Karpas-422 (cell line): ENCODE data around the gene OSBPL2. TPM values are rescaled to one million over a fixed set of nuclear protein-coding genes. Genes with fewer than 3 reads are reported as not detected.

Source experiments
- DNase-seq: peaks from one replicate; pipeline ENCODE4 v3.0.0-alpha.2; 2015
- H2AFZ ChIP-seq: fragments of 200-600 bp; sonication (generic); 2 replicates; pipeline ENCODE4 v1.6.1; 2014; ENCODE audit warnings: antibody characterized with exemption, low read length, mixed read lengths
- H3K27ac ChIP-seq: fragments of 200-600 bp; sonication (generic); 2 replicates; pipeline ENCODE4 v1.5.1; 2014; ENCODE audit warnings: mild to moderate bottlenecking, low read length, moderate library complexity
- H3K27me3 ChIP-seq: fragments of 200-600 bp; sonication (generic); 2 replicates; pipeline ENCODE4 v1.6.1; 2014; ENCODE audit warnings: low read length, mixed read lengths
- H3K36me3 ChIP-seq: fragments of 200-600 bp; sonication (generic); 2 replicates; pipeline ENCODE4 v1.6.1; 2014; ENCODE audit warnings: low read length, mixed read lengths; ENCODE audit not compliant: insufficient read depth
- H3K4me1 ChIP-seq: fragments of 200-600 bp; sonication (generic); 2 replicates; pipeline ENCODE4 v1.6.1; 2014; ENCODE audit warnings: mild to moderate bottlenecking, low read length, mixed read lengths
- H3K4me2 ChIP-seq: fragments of 200-600 bp; sonication (generic); 2 replicates; pipeline ENCODE4 v1.6.1; 2014; ENCODE audit warnings: low read length, low read depth, mild to moderate bottlenecking; ENCODE audit not compliant: poor library complexity, severe bottlenecking
- H3K4me3 ChIP-seq: fragments of 200-600 bp; sonication (generic); 2 replicates; pipeline ENCODE4 v1.5.1; 2014; ENCODE audit warnings: mild to moderate bottlenecking, antibody characterized with exemption, low read length, mixed read lengths
- H3K79me2 ChIP-seq: fragments of 200-600 bp; sonication (generic); 2 replicates; pipeline ENCODE4 v1.6.1; 2014; ENCODE audit warnings: mild to moderate bottlenecking, low read length, mixed read lengths
- H3K9ac ChIP-seq: fragments of 200-600 bp; sonication (generic); 2 replicates; pipeline ENCODE4 v1.6.0; 2014; ENCODE audit warnings: low read length
- H3K9me2 ChIP-seq: fragments of 200-600 bp; sonication (generic), shearing (Covaris generic); replicated peaks from 2 replicates; pipeline ENCODE4 v1.6.0; 2014; ENCODE audit warnings: mild to moderate bottlenecking, low read length, moderate library complexity; ENCODE audit not compliant: insufficient read depth
- H3K9me3 ChIP-seq: fragments of 300-700, 200-600 bp; sonication (generic); 2 replicates; pipeline ENCODE4 v1.6.1; 2014; ENCODE audit warnings: low read length, mixed read lengths
- H4K20me1 ChIP-seq: fragments of 200-600 bp; sonication (generic); 2 replicates; pipeline ENCODE4 v1.6.1; 2014; ENCODE audit warnings: mild to moderate bottlenecking, antibody characterized with exemption, low read length, low read depth; ENCODE audit not compliant: insufficient read depth
- total RNA-seq: library from RNA; depleted of rRNA; stranded (reverse); fragments of >200 nt; shearing (Covaris generic); gene quantifications from 2 replicates; pipeline ENCODE4 v1.2.3, GENCODE V29; 2014; ENCODE audit warnings: low replicate concordance

Gene OSBPL2
- total RNA-seq, 1 experiment from 2014 or later, result 22.6 TPM

DNA sequence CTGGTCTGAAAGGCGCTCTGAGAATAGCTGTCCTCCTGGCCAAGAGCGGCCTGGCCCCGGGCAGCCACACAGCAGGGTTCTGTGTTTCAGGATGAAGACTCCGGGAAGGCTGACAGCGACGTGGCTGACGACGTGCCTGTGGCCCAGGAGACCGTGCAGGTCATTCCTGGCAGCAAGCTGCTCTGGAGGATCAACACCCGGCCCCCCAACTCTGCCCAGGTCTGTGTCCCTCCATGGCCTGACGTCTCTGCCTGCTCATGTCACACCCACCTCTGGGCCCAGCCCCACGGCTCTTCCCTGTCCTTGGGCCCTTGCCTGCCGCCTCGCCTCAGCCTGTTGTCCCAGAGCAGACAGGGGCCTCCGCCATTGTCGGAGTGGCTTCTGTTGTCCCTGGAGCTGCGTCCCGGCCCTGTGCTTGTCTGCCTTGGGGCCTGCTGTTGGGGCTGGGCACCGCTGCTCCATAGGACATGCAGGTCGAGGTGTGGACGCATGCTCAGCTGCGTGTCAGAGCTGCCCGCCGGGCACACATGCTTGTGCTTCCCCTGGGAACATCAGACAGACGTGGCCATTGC is 48.3 kb downstream of the OSBPL2 start:
- H3K9me3 ChIP-seq, result no peaks in the 10 kb centered on the region
- H3K9me2 ChIP-seq, result no peaks in the 10 kb centered on the region
- H3K4me2 ChIP-seq, result no peak overlapping the region
- no peak for DNase-seq
- H3K27ac ChIP-seq, result no peak overlapping the region
- no peak overlapping the region for H3K9ac ChIP-seq
- no peak overlapping the region for H3K4me3 ChIP-seq
- H3K36me3 ChIP-seq, result no peaks in the 10 kb centered on the region
- no peaks in the 10 kb centered on the region for H4K20me1 ChIP-seq
- no peaks in the 10 kb centered on the region for H3K4me1 ChIP-seq
- no peaks in the 10 kb centered on the region for H3K79me2 ChIP-seq
- no peaks in the 10 kb centered on the region for H3K27me3 ChIP-seq
- no peak overlapping the region for H2AFZ ChIP-seq

DNA sequence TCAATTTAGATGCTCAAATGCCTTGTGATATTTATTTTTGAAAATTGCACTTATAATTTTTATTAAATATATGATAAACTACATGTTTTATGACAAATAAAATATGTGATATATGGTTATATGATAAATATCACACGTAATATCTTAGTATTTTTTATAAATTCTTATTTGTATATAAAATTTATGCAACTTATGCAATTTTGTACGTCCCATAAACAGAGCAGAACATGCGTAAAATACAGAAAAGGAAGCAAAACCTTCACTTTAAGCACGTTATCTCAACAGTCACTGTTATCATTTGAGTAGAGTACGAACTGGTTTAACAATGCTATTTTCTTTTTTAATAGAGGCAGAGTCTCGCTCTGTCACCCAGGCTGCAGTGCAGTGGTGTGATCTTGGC is 48.8 kb downstream of the OSBPL2 start:
- no peaks in the 10 kb centered on the region for H3K27me3 ChIP-seq
- no peak overlapping the region for H3K9ac ChIP-seq
- H2AFZ ChIP-seq, result no peak overlapping the region
- no peak overlapping the region for H3K4me3 ChIP-seq
- DNase-seq, result no peak
- H4K20me1 ChIP-seq, result no peaks in the 10 kb centered on the region
- no peak overlapping the region for H3K27ac ChIP-seq
- H3K79me2 ChIP-seq, result no peaks in the 10 kb centered on the region
- H3K4me1 ChIP-seq, result no peaks in the 10 kb centered on the region
- no peaks in the 10 kb centered on the region for H3K9me2 ChIP-seq
- no peaks in the 10 kb centered on the region for H3K9me3 ChIP-seq
- H3K4me2 ChIP-seq, result no peak overlapping the region
- H3K36me3 ChIP-seq, result no peaks in the 10 kb centered on the region

DNA sequence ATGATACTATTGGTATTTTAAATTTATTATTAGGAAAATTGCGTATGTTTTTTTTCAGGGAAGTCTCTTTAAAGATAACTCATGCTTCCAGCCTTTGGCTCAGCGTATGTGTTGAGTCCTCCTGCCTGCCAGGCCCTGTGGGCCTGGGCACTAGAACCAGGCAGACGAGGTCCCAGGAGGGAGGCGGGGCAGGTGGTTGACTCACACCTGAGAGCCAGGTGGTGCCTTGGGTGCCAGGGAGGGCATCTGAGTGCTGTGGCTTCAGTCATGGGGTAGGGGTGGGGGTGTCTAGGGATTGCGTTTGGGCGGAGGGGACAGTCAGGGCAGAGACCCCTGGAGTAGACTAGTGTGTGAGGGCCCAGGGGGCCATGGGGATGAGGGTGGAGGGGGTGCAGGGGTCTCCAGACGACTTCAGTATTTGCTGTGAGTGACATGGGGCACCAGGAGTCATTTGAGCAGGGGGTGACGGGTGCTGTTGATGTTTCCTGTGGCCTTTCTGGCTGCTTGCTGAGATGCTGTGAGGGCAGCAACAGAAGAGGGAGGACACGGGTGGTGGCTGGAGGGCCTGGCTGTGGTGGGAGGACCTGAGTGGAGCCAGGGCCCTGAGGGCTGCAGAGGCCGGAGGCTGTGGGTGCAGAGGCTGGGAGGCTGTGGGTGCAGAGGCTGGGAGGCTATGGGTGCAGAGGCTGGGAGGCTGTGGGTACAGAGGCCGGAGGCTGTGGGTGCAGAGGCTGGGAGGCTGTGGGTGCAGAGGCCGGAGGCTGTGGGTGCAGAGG is 49.6 kb downstream of the OSBPL2 start:
- Histone ChIP-seq H3K27ac (no peak overlapping the region), H3K9me3 (no peaks in the 10 kb centered on the region), H3K27me3 (no peaks in the 10 kb centered on the region), H3K4me1 (no peaks in the 10 kb centered on the region), H3K4me2 (no peak overlapping the region), H3K9ac (no peak overlapping the region), H3K9me2 (no peaks in the 10 kb centered on the region), H3K79me2 (no peaks in the 10 kb centered on the region), H2AFZ (no peak overlapping the region), H3K4me3 (no peak overlapping the region), H4K20me1 (no peaks in the 10 kb centered on the region), H3K36me3 (no peaks in the 10 kb centered on the region)
- DNase-seq, result no peak

DNA sequence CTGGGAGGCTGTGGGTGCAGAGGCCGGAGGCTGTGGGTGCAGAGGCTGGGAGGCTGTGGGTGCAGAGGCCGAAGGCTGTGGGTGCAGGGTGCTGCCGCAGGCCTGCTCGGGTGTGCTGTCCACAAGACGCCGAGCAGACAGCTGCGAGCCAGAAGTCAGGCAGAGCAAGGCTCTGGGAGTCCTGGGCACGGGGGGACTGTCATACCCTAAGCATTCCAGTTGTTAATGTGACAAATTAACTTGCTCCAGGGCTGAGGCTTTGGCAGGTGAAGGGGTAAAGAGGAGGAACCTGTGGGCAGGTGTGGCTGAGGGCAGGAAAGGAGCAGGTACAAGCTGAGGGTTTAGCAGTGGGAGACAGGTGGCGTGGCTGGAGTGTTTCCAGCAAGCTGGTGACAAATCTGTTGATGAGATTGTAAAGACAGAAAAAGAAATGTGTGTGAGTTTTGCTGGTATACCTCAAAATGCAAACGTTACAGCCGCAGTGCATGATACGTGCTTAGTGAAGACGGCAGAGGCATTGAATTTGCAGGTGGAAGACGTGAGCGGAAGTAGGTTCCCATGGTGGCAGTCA is 50.3 kb downstream of the OSBPL2 start:
- H3K9me2 ChIP-seq, result no peaks in the 10 kb centered on the region
- no peak overlapping the region for H3K4me3 ChIP-seq
- no peaks in the 10 kb centered on the region for H3K79me2 ChIP-seq
- H3K4me2 ChIP-seq, result no peak overlapping the region
- no peaks in the 10 kb centered on the region for H4K20me1 ChIP-seq
- H3K27ac ChIP-seq, result no peak overlapping the region
- H3K9ac ChIP-seq, result no peak overlapping the region
- H3K9me3 ChIP-seq, result no peaks in the 10 kb centered on the region
- no peaks in the 10 kb centered on the region for H3K4me1 ChIP-seq
- H3K36me3 ChIP-seq, result no peaks in the 10 kb centered on the region
- no peaks in the 10 kb centered on the region for H3K27me3 ChIP-seq
- DNase-seq, result no peak
- H2AFZ ChIP-seq, result no peak overlapping the region

DNA sequence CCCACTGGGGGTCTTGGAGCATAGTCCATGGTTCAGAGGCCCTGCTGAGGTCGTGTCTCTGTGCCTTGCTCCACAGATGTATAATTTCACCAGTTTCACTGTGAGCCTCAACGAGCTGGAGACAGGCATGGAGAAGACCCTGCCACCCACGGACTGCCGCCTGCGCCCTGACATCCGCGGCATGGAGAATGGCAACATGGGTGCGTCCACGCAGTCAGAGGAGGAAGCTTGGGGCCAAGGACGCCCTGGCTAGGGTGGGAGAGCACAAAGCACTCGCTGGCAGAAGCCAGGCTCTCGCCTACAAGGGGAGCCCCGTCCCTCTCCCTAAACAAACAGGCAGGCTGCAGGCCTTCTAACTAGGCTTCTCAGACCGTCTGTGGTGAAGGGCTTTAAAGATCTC is 50.8 kb downstream of the OSBPL2 start:
- no peak overlapping the region for H2AFZ ChIP-seq
- no peaks in the 10 kb centered on the region for H3K9me3 ChIP-seq
- H3K4me1 ChIP-seq, result no peaks in the 10 kb centered on the region
- no peaks in the 10 kb centered on the region for H3K79me2 ChIP-seq
- H3K27ac ChIP-seq, result no peak overlapping the region
- H4K20me1 ChIP-seq, result no peaks in the 10 kb centered on the region
- H3K27me3 ChIP-seq, result no peaks in the 10 kb centered on the region
- H3K4me3 ChIP-seq, result no peak overlapping the region
- no peak for DNase-seq
- no peaks in the 10 kb centered on the region for H3K36me3 ChIP-seq
- no peak overlapping the region for H3K9ac ChIP-seq
- no peak overlapping the region for H3K4me2 ChIP-seq
- no peaks in the 10 kb centered on the region for H3K9me2 ChIP-seq

DNA sequence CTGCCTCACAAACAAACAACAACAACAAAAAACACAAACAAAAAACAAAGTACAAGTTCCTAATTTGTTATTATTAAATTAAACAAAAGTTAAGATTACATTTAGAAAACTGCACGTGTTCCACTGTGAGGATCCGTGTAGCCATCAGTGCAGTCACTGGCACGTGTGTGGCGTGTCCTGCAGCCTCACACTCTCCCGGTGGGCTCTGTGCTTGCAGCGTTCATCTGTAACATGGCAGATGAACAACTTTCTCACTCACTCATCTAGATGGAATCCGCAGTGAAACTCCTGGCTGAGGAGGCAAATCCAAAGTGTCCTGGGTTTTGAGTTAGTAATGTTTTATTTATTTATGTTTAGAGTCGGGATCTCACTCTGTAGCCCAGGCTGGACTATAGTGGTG is 51.6 kb downstream of the OSBPL2 start:
- no peaks in the 10 kb centered on the region for H3K79me2 ChIP-seq
- no peak for DNase-seq
- no peaks in the 10 kb centered on the region for H3K9me2 ChIP-seq
- H3K4me2 ChIP-seq, result no peak overlapping the region
- H2AFZ ChIP-seq, result no peak overlapping the region
- H3K27ac ChIP-seq, result no peak overlapping the region
- no peaks in the 10 kb centered on the region for H3K4me1 ChIP-seq
- H3K9ac ChIP-seq, result no peak overlapping the region
- H3K9me3 ChIP-seq, result no peaks in the 10 kb centered on the region
- H3K27me3 ChIP-seq, result no peaks in the 10 kb centered on the region
- no peaks in the 10 kb centered on the region for H3K36me3 ChIP-seq
- H4K20me1 ChIP-seq, result no peaks in the 10 kb centered on the region
- no peak overlapping the region for H3K4me3 ChIP-seq

DNA sequence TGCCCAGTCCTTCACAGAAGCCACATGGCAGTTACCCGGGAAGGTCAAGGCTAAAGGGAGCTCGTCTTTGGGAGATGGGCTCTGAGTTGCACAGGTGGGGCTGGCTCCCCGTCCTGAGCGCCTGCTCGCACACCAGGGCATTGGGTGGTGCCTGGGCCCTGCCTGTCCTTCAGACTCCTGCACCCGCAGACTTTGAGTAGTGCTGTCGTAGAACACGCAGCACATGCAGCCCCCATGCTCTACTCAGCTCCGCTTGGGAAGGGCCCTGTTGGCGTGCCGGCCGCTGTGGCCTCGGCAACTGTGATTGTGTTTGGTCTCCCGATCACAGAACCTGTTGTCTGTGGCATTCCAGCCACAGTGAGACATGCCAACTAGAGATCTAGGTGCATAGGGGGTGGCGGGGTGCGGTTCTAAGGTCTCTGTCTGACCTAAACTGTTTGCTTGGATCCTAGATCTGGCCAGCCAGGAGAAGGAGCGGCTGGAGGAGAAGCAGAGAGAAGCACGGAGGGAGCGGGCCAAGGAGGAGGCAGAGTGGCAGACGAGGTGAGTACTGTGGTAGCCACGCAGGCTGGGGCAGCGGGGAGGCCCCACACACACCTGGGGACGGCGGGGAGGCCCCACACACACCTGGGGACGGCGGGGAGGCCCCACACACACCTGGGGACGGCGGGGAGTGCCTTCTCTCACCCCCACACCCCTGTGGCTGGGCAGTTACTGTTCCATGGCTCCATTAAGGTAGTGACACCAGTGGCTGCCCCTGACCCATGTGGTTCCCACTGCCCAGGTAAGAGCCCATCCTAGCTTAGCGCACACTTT is 53.1 kb downstream of the OSBPL2 start:
- Histone ChIP-seq H3K9me2 (no peaks in the 10 kb centered on the region), H3K4me2 (no peak overlapping the region), H3K4me1 (peaks cover 10% of the 10 kb centered on the region), H3K79me2 (no peaks in the 10 kb centered on the region), H2AFZ (no peak overlapping the region), H4K20me1 (no peaks in the 10 kb centered on the region), H3K4me3 (no peak overlapping the region), H3K9me3 (no peaks in the 10 kb centered on the region), H3K27ac (no peak overlapping the region), H3K9ac (no peak overlapping the region), H3K36me3 (no peaks in the 10 kb centered on the region), H3K27me3 (no peaks in the 10 kb centered on the region)
- no peak for DNase-seq

DNA sequence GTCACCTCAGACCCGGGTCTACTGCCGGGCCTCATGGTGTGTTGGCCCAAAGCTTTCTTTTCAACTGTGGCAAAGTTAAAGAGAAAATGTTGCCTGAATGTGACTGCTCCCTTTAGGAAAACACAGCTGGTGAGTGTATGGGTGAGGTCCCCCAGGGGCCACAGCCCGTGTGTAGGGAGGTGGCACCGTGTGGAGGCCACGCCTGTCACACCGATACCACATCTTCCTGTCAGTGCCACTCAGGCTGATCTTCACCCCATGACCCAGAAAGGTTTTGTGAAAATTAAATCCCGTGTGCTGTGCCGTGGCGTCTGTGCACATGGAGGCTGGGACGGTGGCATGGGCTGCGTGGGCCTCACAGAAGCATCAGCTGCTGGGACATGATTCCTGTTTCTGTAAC is 53.8 kb downstream of the OSBPL2 start:
- DNase-seq, result no peak
- no peaks in the 10 kb centered on the region for H3K79me2 ChIP-seq
- no peak overlapping the region for H3K4me3 ChIP-seq
- H3K36me3 ChIP-seq, result no peaks in the 10 kb centered on the region
- no peak overlapping the region for H3K27ac ChIP-seq
- no peaks in the 10 kb centered on the region for H4K20me1 ChIP-seq
- H2AFZ ChIP-seq, result no peak overlapping the region
- no peaks in the 10 kb centered on the region for H3K9me3 ChIP-seq
- peaks cover 13% of the 10 kb centered on the region for H3K4me1 ChIP-seq
- no peaks in the 10 kb centered on the region for H3K9me2 ChIP-seq
- no peak overlapping the region for H3K4me2 ChIP-seq
- H3K27me3 ChIP-seq, result no peaks in the 10 kb centered on the region
- H3K9ac ChIP-seq, result no peak overlapping the region
